ENCODE data around the gene ITPR3.

DNA sequence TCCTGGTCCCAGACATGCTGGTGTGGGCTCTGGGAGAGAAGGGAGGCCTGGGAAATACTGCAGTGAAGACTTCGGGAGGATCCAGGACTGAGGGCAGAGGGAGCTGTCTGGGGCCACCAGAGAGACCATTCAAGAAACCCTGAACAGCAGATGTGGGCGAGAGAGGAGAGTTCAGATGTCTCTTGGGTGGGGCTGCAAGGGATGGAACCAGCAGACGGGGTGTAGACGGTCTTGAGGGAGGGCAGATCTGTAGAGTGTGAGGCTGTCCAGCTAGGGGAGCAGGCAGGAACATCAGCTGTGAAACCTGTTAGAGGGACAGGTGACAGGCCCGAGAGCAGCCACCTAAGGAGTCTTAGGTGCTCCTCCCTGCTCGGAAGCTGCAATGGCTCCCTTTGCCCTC is 38.9 kb downstream of the ITPR3 start:
- TF ChIP-seq, protein P1, sequence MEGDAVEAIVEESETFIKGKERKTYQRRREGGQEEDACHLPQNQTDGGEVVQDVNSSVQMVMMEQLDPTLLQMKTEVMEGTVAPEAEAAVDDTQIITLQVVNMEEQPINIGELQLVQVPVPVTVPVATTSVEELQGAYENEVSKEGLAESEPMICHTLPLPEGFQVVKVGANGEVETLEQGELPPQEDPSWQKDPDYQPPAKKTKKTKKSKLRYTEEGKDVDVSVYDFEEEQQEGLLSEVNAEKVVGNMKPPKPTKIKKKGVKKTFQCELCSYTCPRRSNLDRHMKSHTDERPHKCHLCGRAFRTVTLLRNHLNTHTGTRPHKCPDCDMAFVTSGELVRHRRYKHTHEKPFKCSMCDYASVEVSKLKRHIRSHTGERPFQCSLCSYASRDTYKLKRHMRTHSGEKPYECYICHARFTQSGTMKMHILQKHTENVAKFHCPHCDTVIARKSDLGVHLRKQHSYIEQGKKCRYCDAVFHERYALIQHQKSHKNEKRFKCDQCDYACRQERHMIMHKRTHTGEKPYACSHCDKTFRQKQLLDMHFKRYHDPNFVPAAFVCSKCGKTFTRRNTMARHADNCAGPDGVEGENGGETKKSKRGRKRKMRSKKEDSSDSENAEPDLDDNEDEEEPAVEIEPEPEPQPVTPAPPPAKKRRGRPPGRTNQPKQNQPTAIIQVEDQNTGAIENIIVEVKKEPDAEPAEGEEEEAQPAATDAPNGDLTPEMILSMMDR (IDR thresholded peaks at IDR 0.05; ENCODE audit: low read depth, low read length, missing input control), result no peak
- TF ChIP-seq, protein P2, sequence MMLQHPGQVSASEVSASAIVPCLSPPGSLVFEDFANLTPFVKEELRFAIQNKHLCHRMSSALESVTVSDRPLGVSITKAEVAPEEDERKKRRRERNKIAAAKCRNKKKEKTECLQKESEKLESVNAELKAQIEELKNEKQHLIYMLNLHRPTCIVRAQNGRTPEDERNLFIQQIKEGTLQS (IDR thresholded peaks at IDR 0.05), result no peak
- no peak for TF ChIP-seq YY1 (IDR thresholded peaks at IDR 0.05)
- no peak for TF ChIP-seq JUND (IDR thresholded peaks at IDR 0.05)
- TF ChIP-seq, protein P3, sequence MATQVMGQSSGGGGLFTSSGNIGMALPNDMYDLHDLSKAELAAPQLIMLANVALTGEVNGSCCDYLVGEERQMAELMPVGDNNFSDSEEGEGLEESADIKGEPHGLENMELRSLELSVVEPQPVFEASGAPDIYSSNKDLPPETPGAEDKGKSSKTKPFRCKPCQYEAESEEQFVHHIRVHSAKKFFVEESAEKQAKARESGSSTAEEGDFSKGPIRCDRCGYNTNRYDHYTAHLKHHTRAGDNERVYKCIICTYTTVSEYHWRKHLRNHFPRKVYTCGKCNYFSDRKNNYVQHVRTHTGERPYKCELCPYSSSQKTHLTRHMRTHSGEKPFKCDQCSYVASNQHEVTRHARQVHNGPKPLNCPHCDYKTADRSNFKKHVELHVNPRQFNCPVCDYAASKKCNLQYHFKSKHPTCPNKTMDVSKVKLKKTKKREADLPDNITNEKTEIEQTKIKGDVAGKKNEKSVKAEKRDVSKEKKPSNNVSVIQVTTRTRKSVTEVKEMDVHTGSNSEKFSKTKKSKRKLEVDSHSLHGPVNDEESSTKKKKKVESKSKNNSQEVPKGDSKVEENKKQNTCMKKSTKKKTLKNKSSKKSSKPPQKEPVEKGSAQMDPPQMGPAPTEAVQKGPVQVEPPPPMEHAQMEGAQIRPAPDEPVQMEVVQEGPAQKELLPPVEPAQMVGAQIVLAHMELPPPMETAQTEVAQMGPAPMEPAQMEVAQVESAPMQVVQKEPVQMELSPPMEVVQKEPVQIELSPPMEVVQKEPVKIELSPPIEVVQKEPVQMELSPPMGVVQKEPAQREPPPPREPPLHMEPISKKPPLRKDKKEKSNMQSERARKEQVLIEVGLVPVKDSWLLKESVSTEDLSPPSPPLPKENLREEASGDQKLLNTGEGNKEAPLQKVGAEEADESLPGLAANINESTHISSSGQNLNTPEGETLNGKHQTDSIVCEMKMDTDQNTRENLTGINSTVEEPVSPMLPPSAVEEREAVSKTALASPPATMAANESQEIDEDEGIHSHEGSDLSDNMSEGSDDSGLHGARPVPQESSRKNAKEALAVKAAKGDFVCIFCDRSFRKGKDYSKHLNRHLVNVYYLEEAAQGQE (IDR thresholded peaks at IDR 0.05), result no peak
- TF ChIP-seq RXRA (IDR thresholded peaks at IDR 0.05), result no peak
- no peak for TF ChIP-seq HNF4A (conservative IDR thresholded peaks at IDR 0.05)
- no peak for TF ChIP-seq EGR1 (IDR thresholded peaks at IDR 0.05; ENCODE audit: low read depth in 2 of 2)
- no peak for TF ChIP-seq TAF1 (conservative IDR thresholded peaks at IDR 0.05)
- no peak for TF ChIP-seq RAD21 (IDR thresholded peaks at IDR 0.05)
